Measurements from ENCODE around the gene SH2D3C.
A peak's percentile ranks its signal among the peaks of the same experiment; 100 is the strongest.

Gene SH2D3C

DNA sequence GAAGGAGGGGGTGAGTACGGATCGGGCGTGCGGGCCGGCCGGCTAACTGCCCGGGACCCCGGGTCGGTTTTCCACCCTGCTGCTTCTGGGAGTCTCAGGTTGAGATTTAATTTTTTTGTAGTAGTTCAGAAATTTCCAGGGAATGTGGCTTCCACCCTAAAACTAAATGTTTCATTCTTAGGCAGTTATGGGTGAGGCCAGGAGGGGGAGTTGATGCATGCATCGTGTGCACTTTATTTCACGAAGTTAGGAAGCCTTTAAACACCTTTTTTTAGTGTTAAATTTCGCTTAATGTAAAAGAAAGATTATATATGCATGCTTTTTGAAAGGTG is 8.3 kb upstream of the SH2D3C start:
- ATAC-seq: peak; percentile 10
- TF ChIP-seq, protein P1, sequence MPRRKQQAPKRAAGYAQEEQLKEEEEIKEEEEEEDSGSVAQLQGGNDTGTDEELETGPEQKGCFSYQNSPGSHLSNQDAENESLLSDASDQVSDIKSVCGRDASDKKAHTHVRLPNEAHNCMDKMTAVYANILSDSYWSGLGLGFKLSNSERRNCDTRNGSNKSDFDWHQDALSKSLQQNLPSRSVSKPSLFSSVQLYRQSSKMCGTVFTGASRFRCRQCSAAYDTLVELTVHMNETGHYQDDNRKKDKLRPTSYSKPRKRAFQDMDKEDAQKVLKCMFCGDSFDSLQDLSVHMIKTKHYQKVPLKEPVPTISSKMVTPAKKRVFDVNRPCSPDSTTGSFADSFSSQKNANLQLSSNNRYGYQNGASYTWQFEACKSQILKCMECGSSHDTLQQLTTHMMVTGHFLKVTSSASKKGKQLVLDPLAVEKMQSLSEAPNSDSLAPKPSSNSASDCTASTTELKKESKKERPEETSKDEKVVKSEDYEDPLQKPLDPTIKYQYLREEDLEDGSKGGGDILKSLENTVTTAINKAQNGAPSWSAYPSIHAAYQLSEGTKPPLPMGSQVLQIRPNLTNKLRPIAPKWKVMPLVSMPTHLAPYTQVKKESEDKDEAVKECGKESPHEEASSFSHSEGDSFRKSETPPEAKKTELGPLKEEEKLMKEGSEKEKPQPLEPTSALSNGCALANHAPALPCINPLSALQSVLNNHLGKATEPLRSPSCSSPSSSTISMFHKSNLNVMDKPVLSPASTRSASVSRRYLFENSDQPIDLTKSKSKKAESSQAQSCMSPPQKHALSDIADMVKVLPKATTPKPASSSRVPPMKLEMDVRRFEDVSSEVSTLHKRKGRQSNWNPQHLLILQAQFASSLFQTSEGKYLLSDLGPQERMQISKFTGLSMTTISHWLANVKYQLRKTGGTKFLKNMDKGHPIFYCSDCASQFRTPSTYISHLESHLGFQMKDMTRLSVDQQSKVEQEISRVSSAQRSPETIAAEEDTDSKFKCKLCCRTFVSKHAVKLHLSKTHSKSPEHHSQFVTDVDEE (CRISPR knock-in tag; IDR thresholded peaks at IDR 0.05): no peak
- TF ChIP-seq TCF4 (CRISPR knock-in tag; IDR thresholded peaks at IDR 0.05; ENCODE audit: borderline replicate concordance) (no peak), PPARA (CRISPR knock-in tag; IDR thresholded peaks at IDR 0.05; ENCODE audit: borderline replicate concordance) (no peak), RARB (CRISPR knock-in tag; IDR thresholded peaks at IDR 0.05) (no peak), ZNF565 (CRISPR knock-in tag; conservative IDR thresholded peaks at IDR 0.05; ENCODE audit: low read depth) (no peak), ZNF8 (CRISPR knock-in tag; IDR thresholded peaks at IDR 0.05) (no peak), ISL1 (CRISPR knock-in tag; IDR thresholded peaks at IDR 0.05) (no peak), ZC3H10 (CRISPR knock-in tag; IDR thresholded peaks at IDR 0.05) (no peak), ZFP3 (CRISPR knock-in tag; IDR thresholded peaks at IDR 0.05) (no peak), SNAI2 (CRISPR knock-in tag; IDR thresholded peaks at IDR 0.05) (no peak), ESRRG (CRISPR knock-in tag; IDR thresholded peaks at IDR 0.05) (no peak), CSDC2 (CRISPR knock-in tag; IDR thresholded peaks at IDR 0.05) (no peak), OSR1 (CRISPR knock-in tag; IDR thresholded peaks at IDR 0.05) (no peak), ARNTL (CRISPR knock-in tag; IDR thresholded peaks at IDR 0.05; ENCODE audit: borderline replicate concordance, low read depth) (no peak)
- TF ChIP-seq, protein P2, sequence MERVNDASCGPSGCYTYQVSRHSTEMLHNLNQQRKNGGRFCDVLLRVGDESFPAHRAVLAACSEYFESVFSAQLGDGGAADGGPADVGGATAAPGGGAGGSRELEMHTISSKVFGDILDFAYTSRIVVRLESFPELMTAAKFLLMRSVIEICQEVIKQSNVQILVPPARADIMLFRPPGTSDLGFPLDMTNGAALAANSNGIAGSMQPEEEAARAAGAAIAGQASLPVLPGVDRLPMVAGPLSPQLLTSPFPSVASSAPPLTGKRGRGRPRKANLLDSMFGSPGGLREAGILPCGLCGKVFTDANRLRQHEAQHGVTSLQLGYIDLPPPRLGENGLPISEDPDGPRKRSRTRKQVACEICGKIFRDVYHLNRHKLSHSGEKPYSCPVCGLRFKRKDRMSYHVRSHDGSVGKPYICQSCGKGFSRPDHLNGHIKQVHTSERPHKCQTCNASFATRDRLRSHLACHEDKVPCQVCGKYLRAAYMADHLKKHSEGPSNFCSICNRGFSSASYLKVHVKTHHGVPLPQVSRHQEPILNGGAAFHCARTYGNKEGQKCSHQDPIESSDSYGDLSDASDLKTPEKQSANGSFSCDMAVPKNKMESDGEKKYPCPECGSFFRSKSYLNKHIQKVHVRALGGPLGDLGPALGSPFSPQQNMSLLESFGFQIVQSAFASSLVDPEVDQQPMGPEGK (CRISPR knock-in tag; IDR thresholded peaks at IDR 0.05; ENCODE audit: borderline replicate concordance): no peak

DNA sequence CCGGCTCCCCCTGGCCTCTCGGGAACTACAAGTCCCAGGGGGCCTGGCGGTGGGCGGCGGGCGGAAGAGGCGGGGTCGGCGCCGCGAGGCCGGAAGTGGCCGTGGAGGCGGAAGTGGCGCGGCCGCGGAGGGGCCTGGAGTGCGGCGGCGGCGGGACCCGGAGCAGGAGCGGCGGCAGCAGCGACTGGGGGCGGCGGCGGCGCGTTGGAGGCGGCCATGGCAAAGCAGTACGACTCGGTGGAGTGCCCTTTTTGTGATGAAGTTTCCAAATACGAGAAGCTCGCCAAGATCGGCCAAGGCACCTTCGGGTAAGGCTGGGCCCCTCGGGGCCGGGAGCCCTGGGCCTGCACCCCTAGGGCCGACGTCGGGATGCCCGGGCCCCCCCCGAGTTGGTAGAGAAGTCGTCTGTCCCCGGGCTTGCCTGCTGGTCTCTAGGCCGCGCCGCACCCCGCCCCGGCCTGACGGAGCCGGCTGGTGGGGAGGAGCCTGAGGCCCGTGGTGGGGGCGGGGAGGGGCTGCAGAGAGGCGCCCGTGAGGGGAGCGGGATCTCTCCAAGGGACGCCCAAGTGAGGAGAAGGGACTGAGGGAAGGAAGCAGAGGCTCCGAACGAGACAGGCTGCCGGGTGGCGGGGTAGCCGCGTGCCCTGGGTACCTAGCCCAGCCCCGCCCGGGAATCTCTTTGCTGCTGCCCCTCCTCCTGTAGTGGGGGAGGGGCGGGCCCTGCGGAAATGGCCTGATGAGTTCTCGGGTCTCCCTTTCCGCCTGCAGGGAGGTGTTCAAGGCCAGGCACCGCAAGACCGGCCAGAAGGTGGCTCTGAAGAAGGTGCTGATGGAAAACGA is 7.7 kb upstream of the SH2D3C start, which contains the start of gene CDK9:
Gene CDK9, plus strand, starts transcription at position 102 of the 840 bp plus-strand sequence. Its CDS starts 115 bp downstream, at position 217.
- no peak for TF ChIP-seq ZNF8 (CRISPR knock-in tag; IDR thresholded peaks at IDR 0.05)
- ATAC-seq: peak; percentile 82

DNA sequence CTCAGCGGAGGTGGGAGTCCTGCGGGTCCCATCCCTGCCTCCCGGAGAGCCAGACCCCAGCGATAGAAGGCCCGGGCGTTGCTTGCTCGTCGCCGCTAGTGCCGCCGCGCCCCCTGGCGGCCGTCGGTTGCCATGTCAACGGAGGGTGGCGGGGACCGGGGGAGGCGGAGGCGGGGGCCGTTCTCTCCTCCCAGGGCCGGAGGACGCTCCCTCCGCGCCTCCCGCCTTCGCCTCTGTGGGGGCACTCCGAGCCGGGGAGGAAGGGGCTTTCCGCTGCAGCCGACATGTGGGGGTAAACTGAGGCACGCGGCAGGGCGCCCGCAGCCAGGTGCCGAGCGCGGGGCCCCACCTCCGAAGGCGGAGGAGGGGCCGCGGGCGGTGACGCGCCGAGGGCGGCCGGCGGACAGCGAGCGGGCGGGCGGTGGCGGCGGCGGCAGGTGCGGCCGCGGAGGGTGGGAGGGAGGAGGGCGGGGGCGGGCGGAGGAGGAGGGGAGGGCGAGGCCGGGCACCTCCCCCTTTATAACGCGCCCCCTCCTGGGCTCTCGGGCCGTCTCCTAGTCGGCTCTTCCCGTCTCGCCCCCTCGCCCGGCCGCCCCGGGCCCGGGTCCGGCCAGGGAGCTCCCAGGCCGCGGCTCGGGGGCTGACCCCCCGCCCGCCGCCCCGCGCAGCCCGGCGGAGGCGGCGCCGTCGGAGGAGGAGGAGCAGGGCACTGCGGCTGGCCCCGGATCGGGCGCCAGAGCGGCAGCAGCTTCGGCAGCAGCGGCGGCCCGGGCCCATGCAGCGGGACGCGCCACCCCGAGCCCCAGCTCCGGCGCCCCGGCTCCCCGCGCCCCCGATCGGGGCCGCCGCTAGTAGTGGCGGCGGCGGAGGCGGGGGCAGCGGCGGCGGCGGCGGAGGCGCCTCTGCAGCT is 6.8 kb upstream of the SH2D3C start:
- peak; percentile 71 for ATAC-seq
- TF ChIP-seq OSR1 (CRISPR knock-in tag; IDR thresholded peaks at IDR 0.05): no peak
- no peak for TF ChIP-seq ESRRG (CRISPR knock-in tag; IDR thresholded peaks at IDR 0.05)
- TF ChIP-seq, protein P2 (CRISPR knock-in tag; IDR thresholded peaks at IDR 0.05; ENCODE audit: borderline replicate concordance): no peak; the same call in 1 of the 2 replicates
- TF ChIP-seq ZFP30 (CRISPR knock-in tag; IDR thresholded peaks at IDR 0.05): no peak
- no peak for TF ChIP-seq RARB (CRISPR knock-in tag; IDR thresholded peaks at IDR 0.05)
- no peak for TF ChIP-seq ZNF70 (CRISPR knock-in tag; IDR thresholded peaks at IDR 0.05)
- TF ChIP-seq PPARA (CRISPR knock-in tag; IDR thresholded peaks at IDR 0.05; ENCODE audit: borderline replicate concordance): no peak
- no peak for TF ChIP-seq ZFP3 (CRISPR knock-in tag; IDR thresholded peaks at IDR 0.05)

DNA sequence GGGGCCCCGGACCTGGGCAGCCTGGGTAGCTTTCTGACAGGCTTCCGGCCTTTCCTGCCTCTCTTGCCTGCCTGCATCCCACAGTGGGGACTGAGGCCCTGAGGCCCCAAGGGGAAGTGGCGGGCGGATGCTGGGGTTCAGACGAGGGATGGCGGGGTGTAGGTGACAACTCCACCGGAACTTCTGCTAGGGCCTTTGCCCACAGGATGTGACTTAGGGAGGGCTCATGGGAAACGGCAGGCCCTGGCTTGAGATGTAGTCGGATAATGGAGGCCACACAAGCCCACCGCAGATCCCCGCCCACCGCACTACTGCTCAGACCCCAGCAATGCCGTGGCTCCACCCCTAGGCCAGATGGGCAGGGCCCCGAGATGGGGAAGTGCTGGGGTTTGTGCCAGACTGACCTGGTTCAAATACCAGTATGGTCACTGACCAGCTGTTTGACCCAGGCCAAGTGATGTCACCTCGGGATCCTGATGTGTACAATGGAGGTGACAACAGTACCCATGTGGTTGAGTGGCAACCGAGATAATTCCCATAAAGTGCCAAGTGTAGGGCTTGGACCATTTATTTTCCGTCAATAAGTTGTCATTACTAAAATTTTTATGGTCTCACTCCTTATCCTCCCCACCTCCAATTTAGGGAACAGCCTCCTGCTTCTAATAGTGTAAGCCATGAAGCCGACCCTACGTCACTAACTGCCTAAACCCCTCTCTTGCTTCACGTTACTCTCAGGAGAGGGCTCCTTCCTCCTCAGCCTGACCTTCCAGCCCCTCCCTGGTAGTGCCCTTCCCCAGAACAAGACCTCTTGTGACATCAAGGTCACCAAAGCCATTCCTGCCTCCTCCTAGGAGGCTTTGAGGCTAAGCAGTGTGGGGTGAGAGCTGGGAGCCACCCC is 4.9 kb upstream of the SH2D3C start:
- no peak for ATAC-seq
- TF ChIP-seq, protein P3, sequence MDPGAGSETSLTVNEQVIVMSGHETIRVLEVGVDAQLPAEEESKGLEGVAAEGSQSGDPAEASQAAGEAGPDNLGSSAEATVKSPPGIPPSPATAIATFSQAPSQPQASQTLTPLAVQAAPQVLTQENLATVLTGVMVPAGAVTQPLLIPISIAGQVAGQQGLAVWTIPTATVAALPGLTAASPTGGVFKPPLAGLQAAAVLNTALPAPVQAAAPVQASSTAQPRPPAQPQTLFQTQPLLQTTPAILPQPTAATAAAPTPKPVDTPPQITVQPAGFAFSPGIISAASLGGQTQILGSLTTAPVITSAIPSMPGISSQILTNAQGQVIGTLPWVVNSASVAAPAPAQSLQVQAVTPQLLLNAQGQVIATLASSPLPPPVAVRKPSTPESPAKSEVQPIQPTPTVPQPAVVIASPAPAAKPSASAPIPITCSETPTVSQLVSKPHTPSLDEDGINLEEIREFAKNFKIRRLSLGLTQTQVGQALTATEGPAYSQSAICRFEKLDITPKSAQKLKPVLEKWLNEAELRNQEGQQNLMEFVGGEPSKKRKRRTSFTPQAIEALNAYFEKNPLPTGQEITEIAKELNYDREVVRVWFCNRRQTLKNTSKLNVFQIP (CRISPR knock-in tag; IDR thresholded peaks at IDR 0.05; ENCODE audit: borderline replicate concordance, low read depth): no peak
- TF ChIP-seq OSR1 (CRISPR knock-in tag; IDR thresholded peaks at IDR 0.05): no peak
- TF ChIP-seq ZNF70 (CRISPR knock-in tag; IDR thresholded peaks at IDR 0.05): no peak
- TF ChIP-seq ESRRG (CRISPR knock-in tag; IDR thresholded peaks at IDR 0.05): no peak
- TF ChIP-seq, protein P4, sequence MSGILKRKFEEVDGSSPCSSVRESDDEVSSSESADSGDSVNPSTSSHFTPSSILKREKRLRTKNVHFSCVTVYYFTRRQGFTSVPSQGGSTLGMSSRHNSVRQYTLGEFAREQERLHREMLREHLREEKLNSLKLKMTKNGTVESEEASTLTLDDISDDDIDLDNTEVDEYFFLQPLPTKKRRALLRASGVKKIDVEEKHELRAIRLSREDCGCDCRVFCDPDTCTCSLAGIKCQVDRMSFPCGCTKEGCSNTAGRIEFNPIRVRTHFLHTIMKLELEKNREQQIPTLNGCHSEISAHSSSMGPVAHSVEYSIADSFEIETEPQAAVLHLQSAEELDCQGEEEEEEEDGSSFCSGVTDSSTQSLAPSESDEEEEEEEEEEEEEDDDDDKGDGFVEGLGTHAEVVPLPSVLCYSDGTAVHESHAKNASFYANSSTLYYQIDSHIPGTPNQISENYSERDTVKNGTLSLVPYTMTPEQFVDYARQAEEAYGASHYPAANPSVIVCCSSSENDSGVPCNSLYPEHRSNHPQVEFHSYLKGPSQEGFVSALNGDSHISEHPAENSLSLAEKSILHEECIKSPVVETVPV (CRISPR knock-in tag; IDR thresholded peaks at IDR 0.05): no peak
